Nephron progenitor cell (in vitro differentiated cells): ENCODE measurements around the gene RARA.

Source experiments
- DNase-seq: peaks from one replicate; pipeline ENCODE4 v3.0.0; 2021
- H3K27ac Mint-ChIP-seq: 2 replicates; pipeline ENCODE4 v1.8.0; 2021; ENCODE audit warnings: mild to moderate bottlenecking, moderate library complexity, mixed read lengths
- H3K27me3 Mint-ChIP-seq: 2 replicates; pipeline ENCODE4 v1.8.0; 2021; ENCODE audit warnings: mild to moderate bottlenecking, low read depth, mixed read lengths; ENCODE audit not compliant: poor library complexity
- H3K36me3 Mint-ChIP-seq: 2 replicates; pipeline ENCODE4 v1.8.0; 2021; ENCODE audit warnings: low read depth, mixed read lengths
- H3K4me1 Mint-ChIP-seq: 2 replicates; pipeline ENCODE4 v1.8.0; 2021; ENCODE audit warnings: mixed read lengths
- H3K4me3 Mint-ChIP-seq: 2 replicates; pipeline ENCODE4 v1.8.0; 2021; ENCODE audit warnings: mild to moderate bottlenecking, moderate library complexity, mixed read lengths
- H3K9me3 Mint-ChIP-seq: 2 replicates; pipeline ENCODE4 v1.8.0; 2021; ENCODE audit warnings: mild to moderate bottlenecking, moderate library complexity, mixed read lengths
- TF ChIP-seq, protein P1 (sequence below): fragments of 200-600 bp; sonication (generic); IDR thresholded peaks from 2 replicates; pipeline ENCODE4 v1.5.0; 2021; ENCODE audit warnings: antibody characterized with exemption

The RARA gene

GRCh38 chr17:40319651-40320540 lies 10.9 kb downstream of the RARA start:
- peak overlapping the region; percentile 93 for H3K27ac Mint-ChIP-seq
- TF ChIP-seq, protein P1, sequence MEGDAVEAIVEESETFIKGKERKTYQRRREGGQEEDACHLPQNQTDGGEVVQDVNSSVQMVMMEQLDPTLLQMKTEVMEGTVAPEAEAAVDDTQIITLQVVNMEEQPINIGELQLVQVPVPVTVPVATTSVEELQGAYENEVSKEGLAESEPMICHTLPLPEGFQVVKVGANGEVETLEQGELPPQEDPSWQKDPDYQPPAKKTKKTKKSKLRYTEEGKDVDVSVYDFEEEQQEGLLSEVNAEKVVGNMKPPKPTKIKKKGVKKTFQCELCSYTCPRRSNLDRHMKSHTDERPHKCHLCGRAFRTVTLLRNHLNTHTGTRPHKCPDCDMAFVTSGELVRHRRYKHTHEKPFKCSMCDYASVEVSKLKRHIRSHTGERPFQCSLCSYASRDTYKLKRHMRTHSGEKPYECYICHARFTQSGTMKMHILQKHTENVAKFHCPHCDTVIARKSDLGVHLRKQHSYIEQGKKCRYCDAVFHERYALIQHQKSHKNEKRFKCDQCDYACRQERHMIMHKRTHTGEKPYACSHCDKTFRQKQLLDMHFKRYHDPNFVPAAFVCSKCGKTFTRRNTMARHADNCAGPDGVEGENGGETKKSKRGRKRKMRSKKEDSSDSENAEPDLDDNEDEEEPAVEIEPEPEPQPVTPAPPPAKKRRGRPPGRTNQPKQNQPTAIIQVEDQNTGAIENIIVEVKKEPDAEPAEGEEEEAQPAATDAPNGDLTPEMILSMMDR = no peak
- H3K36me3 Mint-ChIP-seq = no peaks in the 10 kb centered on the region
- H3K4me1 Mint-ChIP-seq = peaks cover 74% of the 10 kb centered on the region
- H3K9me3 Mint-ChIP-seq = no peaks in the 10 kb centered on the region
- H3K4me3 Mint-ChIP-seq = peak overlapping the region; percentile 92
- H3K27me3 Mint-ChIP-seq = peaks cover 16% of the 10 kb centered on the region
- no peak for DNase-seq

- no peak overlapping the region for H3K27ac Mint-ChIP-seq
- H3K4me1 Mint-ChIP-seq = peaks cover 82% of the 10 kb centered on the region
- H3K36me3 Mint-ChIP-seq = no peaks in the 10 kb centered on the region
- peak overlapping the region; percentile 92 for H3K4me3 Mint-ChIP-seq
- TF ChIP-seq, protein P1 = no peak
- H3K9me3 Mint-ChIP-seq = no peaks in the 10 kb centered on the region
- peaks cover 16% of the 10 kb centered on the region for H3K27me3 Mint-ChIP-seq
- DNase-seq = no peak
Measured at GRCh38 chr17:40320756-40321523, 12.0 kb downstream of the RARA start.

- Mint-ChIP-seq H3K4me1 (peaks cover 88% of the 10 kb centered on the region), H3K27ac (no peak overlapping the region), H3K27me3 (peaks cover 16% of the 10 kb centered on the region), H3K9me3 (no peaks in the 10 kb centered on the region), H3K4me3 (peak overlapping the region; percentile 40), H3K36me3 (no peaks in the 10 kb centered on the region)
- DNase-seq = no peak
- TF ChIP-seq, protein P1 = no peak
Measured at GRCh38 chr17:40321524-40321929, 12.5 kb downstream of the RARA start.

DNA sequence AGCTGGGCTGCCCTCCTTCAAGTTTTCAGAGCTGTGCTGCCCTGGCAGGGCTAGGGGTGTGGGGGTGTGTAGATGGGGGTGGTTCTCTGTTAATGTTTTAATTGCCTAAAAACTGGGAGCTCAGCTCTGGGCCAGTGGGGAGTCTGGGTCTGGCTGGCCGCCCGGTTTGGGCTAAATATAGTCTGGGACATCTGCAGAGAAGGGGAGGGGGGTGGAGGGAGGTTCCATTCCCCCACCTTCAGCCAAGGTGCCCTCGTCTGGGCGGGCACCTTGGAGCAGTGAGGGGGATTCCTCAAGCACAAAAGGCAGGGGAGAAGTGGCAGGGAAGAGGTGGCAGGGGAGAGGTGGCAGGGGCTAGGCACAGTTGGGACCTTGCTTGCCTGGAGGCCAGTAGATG lies 13.0 kb downstream of the RARA start:
- peak overlapping the region; percentile 40 for H3K4me3 Mint-ChIP-seq
- no peaks in the 10 kb centered on the region for H3K9me3 Mint-ChIP-seq
- H3K27me3 Mint-ChIP-seq = peaks cover 16% of the 10 kb centered on the region
- no peaks in the 10 kb centered on the region for H3K36me3 Mint-ChIP-seq
- DNase-seq = no peak
- H3K27ac Mint-ChIP-seq = no peak overlapping the region
- H3K4me1 Mint-ChIP-seq = peaks cover 92% of the 10 kb centered on the region
- TF ChIP-seq, protein P1 = no peak

DNA sequence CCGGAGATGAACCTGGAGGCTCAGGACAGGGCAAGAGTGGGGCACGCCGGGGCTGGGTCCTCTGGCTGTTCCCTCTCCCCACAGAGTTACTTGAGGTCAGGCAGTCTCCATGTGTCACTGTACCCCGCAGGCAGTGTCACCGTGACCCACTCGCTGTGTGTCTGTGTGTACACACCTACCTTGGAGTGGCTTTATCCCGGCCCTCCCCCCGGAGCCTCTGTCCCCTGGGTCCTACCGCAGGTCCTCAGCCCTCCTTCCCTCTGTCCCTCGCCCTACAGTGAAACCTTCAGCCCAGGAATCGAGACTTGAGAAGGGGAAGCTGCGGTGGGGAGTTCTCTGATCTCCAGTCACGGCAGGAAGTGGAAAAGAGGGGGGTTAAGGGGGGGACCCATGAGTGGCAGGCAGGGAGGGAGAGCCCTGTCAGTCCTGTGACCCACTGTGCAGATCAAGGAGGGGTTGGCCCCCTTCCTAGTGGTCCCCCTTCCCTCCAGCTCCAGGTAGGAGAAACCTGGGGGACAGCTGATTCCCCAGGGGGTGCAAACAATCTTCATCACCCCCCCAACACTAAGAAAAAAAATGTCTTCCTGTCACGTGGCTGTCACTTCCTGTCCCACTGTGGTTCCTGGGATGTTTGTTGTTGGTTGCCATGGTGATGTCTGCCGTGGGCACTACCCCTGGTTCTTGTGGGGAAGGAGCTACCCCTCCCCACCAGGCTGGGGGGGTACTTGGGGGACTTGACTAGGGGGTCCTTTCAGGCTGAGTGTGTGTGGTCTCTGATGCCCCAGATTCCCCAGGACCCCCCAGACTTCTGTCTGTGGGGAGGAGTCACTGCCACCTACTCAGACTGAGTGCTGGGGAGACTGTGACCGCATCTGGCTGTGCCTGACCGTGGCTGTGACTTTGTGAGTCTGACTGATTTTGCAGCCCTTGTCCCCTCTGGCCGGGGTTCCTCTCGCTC lies 13.7 kb downstream of the RARA start:
- Mint-ChIP-seq H3K4me3 (peak overlapping the region; percentile 8), H3K9me3 (no peaks in the 10 kb centered on the region), H3K36me3 (no peaks in the 10 kb centered on the region), H3K27ac (peak overlapping the region; percentile 95), H3K4me1 (peaks cover 92% of the 10 kb centered on the region), H3K27me3 (peaks cover 16% of the 10 kb centered on the region)
- DNase-seq = peak; percentile 57
- TF ChIP-seq, protein P1 = no peak
